ENCODE data around the gene CTNNBL1. TPM values are rescaled to one million over a fixed set of nuclear protein-coding genes. Genes with fewer than 3 reads are reported as not detected.

The CTNNBL1 gene
- polyA plus RNA-seq, 1 of the 3 experiments (the other 2 are of a cell fraction) = 29.5 TPM

GRCh38 chr20:37888641-37889040 is 194.8 kb downstream of the CTNNBL1 start:
- Histone ChIP-seq H3K27ac (ENCODE audit: low read depth in 2 of 2, low read length in 1 of 2) (no peak overlapping the region), H3K4me1 (ENCODE audit: control insufficient read depth in 1 of 2, insufficient read depth in 2 of 2, low read depth in 1 of 2, low read length in 1 of 2) (no peaks in the 10 kb centered on the region; a peak in 1 of 4 replicates), H3K27me3 (ENCODE audit: insufficient read depth) (no peaks in the 10 kb centered on the region), H3K4me2 (no peak overlapping the region), H3K79me2 (ENCODE audit: insufficient read depth) (no peaks in the 10 kb centered on the region), H3K36me3 (replicated peaks in 1 of 2; ENCODE audit: control insufficient read depth in 1 of 2, insufficient read depth in 2 of 2, low read length in 1 of 2) (no peaks in the 10 kb centered on the region), H2AFZ (ENCODE audit: low read depth) (no peak overlapping the region), H4K20me1 (ENCODE audit: insufficient read depth) (no peaks in the 10 kb centered on the region), H3F3A (replicated peaks; ENCODE audit: insufficient read depth) (no peaks in the 10 kb centered on the region), H3K9me3 (no peaks in the 10 kb centered on the region), H3K4me3 (ENCODE audit: low read depth in 2 of 2, low read length in 1 of 2) (no peak overlapping the region), H3K9ac (no peak overlapping the region), H3K9me2 (no peaks in the 10 kb centered on the region)
- no peak for DNase-seq
- 71% methylated on average over 7 of the region's 10 CpGs for WGBS (ENCODE audit: low lambda C conversion rate)
- ChIA-PET POLR2A (no interaction called here), CTCF (interaction anchor here (1.4 to 1.7 kb wide), 2 partner anchors 14 to 169 kb away, joined by 4 to 9 read pairs; partner anchors contain the start of gene VSTM2L)
- TF ChIP-seq TCF12 (IDR thresholded peaks at IDR 0.05) (no peak), CHD2 (IDR thresholded peaks at IDR 0.05; ENCODE audit: low read length, partially characterized antibody) (no peak), GABPA (IDR thresholded peaks at IDR 0.05; ENCODE audit: low read depth) (no peak), RXRA (IDR thresholded peaks at IDR 0.05; ENCODE audit: borderline replicate concordance, low read depth) (no peak), RFX5 (IDR thresholded peaks at IDR 0.05; ENCODE audit: low read length) (no peak), ELF1 (IDR thresholded peaks at IDR 0.05) (no peak), SIN3A (IDR thresholded peaks at IDR 0.05; ENCODE audit: borderline replicate concordance, low read depth, low read length) (no peak), CTCF (IDR thresholded peaks at IDR 0.05) (no peak), GATA2 (CRISPR knock-in tag; IDR thresholded peaks at IDR 0.05) (no peak), IRF3 (IDR thresholded peaks at IDR 0.05; ENCODE audit: low read depth, low read length) (no peak), TEAD4 (IDR thresholded peaks at IDR 0.05; ENCODE audit: borderline replicate concordance, insufficient read depth) (no peak), POLR2AphosphoS5 (IDR thresholded peaks at IDR 0.05; ENCODE audit: low read depth, low read length) (no peak), USF2 (IDR thresholded peaks at IDR 0.05; ENCODE audit: borderline replicate concordance, low read depth, low read length) (no peak), FOXJ3 (CRISPR knock-in tag; IDR thresholded peaks at IDR 0.05) (no peak), TAF1 (IDR thresholded peaks at IDR 0.05; ENCODE audit: borderline replicate concordance, low read depth, low read length) (no peak), YY1 (IDR thresholded peaks at IDR 0.05; ENCODE audit: low read depth) (no peak), MAX (IDR thresholded peaks at IDR 0.05; ENCODE audit: low read depth) (no peak), MXI1 (IDR thresholded peaks at IDR 0.05; ENCODE audit: low read depth, low read length) (no peak), RAD21 (IDR thresholded peaks at IDR 0.05; ENCODE audit: low read length) (no peak), NRF1 (IDR thresholded peaks at IDR 0.05; ENCODE audit: low read depth, low read length) (no peak)

Measured in SK-N-SH (cell line).